HepG2 (cell line): ENCODE data around the gene TIMELESS. TPM values are rescaled to one million over a fixed set of nuclear protein-coding genes. Genes with fewer than 3 reads are reported as not detected.

Experiments
- BRCA1 ChIP-seq: sonication (generic); formaldehyde crosslinking; IDR thresholded peaks from 2 replicates; pipeline ENCODE4 v1.4.0; 2020; ENCODE audit warnings: missing genetic modification reagents
- DR1 ChIP-seq: sonication (generic); formaldehyde crosslinking; IDR thresholded peaks from 2 replicates; pipeline ENCODE4 v1.8.0; 2021; ENCODE audit warnings: mild to moderate bottlenecking, missing genetic modification reagents, inconsistent platforms
- EED ChIP-seq: sonication (generic); formaldehyde crosslinking; IDR thresholded peaks from 2 replicates; pipeline ENCODE4 v1.5.0; 2020; ENCODE audit warnings: mild to moderate bottlenecking, missing genetic modification reagents
- FOSL2 ChIP-seq: sonication (generic); formaldehyde crosslinking; IDR thresholded peaks from 2 replicates; pipeline ENCODE4 v1.4.0; 2020; ENCODE audit warnings: missing genetic modification reagents
- HINFP ChIP-seq: sonication (generic); formaldehyde crosslinking; IDR thresholded peaks from 2 replicates; pipeline ENCODE4 v1.4.0; 2020; ENCODE audit warnings: low read depth, mild to moderate bottlenecking, missing genetic modification reagents
- MAFK ChIP-seq, 2 experiments: IDR thresholded peaks in 1 of 2; conservative IDR thresholded peaks in 1 of 2; 2 replicates each; pipeline ENCODE4 v1.6.1; 2011; ENCODE audit warnings: improper control_type of control experiment in 2 of 2, low read length in 2 of 2
- MED13 ChIP-seq: sonication (generic); formaldehyde crosslinking; IDR thresholded peaks from 2 replicates; pipeline ENCODE4 v1.5.0; 2020; ENCODE audit warnings: missing genetic modification reagents
- RBM22 ChIP-seq: fragments of 200-400 bp; formaldehyde crosslinking; optimal IDR thresholded peaks from 2 replicates; pipeline ENCODE3; 2017; ENCODE audit warnings: mild to moderate bottlenecking, low read length, moderate library complexity
- RELA ChIP-seq: sonication (generic); formaldehyde crosslinking; IDR thresholded peaks from 2 replicates; pipeline ENCODE4 v1.4.0; 2020; ENCODE audit warnings: missing genetic modification reagents
- RFXANK ChIP-seq: IDR thresholded peaks from 2 replicates; pipeline ENCODE4 v1.6.1; 2016
- RORA ChIP-seq: sonication (generic); formaldehyde crosslinking; IDR thresholded peaks from 2 replicates; pipeline ENCODE4 v1.5.0; 2020; ENCODE audit warnings: mild to moderate bottlenecking, missing genetic modification reagents, moderate library complexity
- SMAD3 ChIP-seq: sonication (generic); formaldehyde crosslinking; IDR thresholded peaks from 2 replicates; pipeline ENCODE4 v1.4.0; 2020; ENCODE audit warnings: missing genetic modification reagents
- TOE1 ChIP-seq: sonication (generic); formaldehyde crosslinking; IDR thresholded peaks from 2 replicates; pipeline ENCODE4 v1.4.0; 2020; ENCODE audit warnings: mild to moderate bottlenecking, missing genetic modification reagents
- ZBTB1 ChIP-seq: sonication (generic); formaldehyde crosslinking; IDR thresholded peaks from 2 replicates; pipeline ENCODE4 v1.4.0; 2020; ENCODE audit warnings: missing genetic modification reagents, borderline replicate concordance
- ZBTB49 ChIP-seq: sonication (generic); formaldehyde crosslinking; IDR thresholded peaks from 2 replicates; pipeline ENCODE4 v1.4.0; 2020; ENCODE audit warnings: missing genetic modification reagents, borderline replicate concordance
- ZNF234 ChIP-seq: sonication (generic); formaldehyde crosslinking; conservative IDR thresholded peaks from 2 replicates; pipeline ENCODE4 v1.5.1; 2020; ENCODE audit warnings: mild to moderate bottlenecking, missing genetic modification reagents
- ZNF292 ChIP-seq: sonication (generic); formaldehyde crosslinking; IDR thresholded peaks from 2 replicates; pipeline ENCODE4 v1.8.1; 2022; ENCODE audit warnings: mild to moderate bottlenecking, low read depth, missing genetic modification reagents, borderline replicate concordance
- ZNF333 ChIP-seq: sonication (generic); formaldehyde crosslinking; IDR thresholded peaks from 2 replicates; pipeline ENCODE4 v1.4.0; 2020; ENCODE audit warnings: mild to moderate bottlenecking, missing genetic modification reagents, borderline replicate concordance
- ZNF432 ChIP-seq: sonication (generic); formaldehyde crosslinking; IDR thresholded peaks from 2 replicates; pipeline ENCODE4 v1.5.0; 2020; ENCODE audit warnings: missing genetic modification reagents, mild to moderate bottlenecking, borderline replicate concordance
- ZNF556 ChIP-seq: sonication (generic); formaldehyde crosslinking; IDR thresholded peaks from 2 replicates; pipeline ENCODE4 v1.4.0; 2020; ENCODE audit warnings: mild to moderate bottlenecking, missing genetic modification reagents, borderline replicate concordance
- ZNF678 ChIP-seq: sonication (generic); formaldehyde crosslinking; IDR thresholded peaks from 2 replicates; pipeline ENCODE4 v1.4.0; 2020; ENCODE audit warnings: mild to moderate bottlenecking, missing genetic modification reagents
- ZNF747 ChIP-seq: sonication (generic); formaldehyde crosslinking; IDR thresholded peaks from 2 replicates; pipeline ENCODE4 v1.8.1; 2023; ENCODE audit warnings: missing genetic modification reagents, mild to moderate bottlenecking, borderline replicate concordance
- ZNF850 ChIP-seq: sonication (generic); formaldehyde crosslinking; conservative IDR thresholded peaks from 2 replicates; pipeline ENCODE4 v1.9.0; 2021; ENCODE audit warnings: mild to moderate bottlenecking, missing genetic modification reagents
- ZNF878 ChIP-seq: sonication (generic); formaldehyde crosslinking; IDR thresholded peaks from 2 replicates; pipeline ENCODE4 v1.8.1; 2023; ENCODE audit warnings: mild to moderate bottlenecking, missing genetic modification reagents, moderate library complexity
- ZNF879 ChIP-seq: sonication (generic); formaldehyde crosslinking; IDR thresholded peaks from 2 replicates; pipeline ENCODE4 v1.8.1; 2023; ENCODE audit warnings: missing genetic modification reagents
- polyA plus RNA-seq, 8 experiments: library from polyadenylated mRNA; depleted of rRNA in 3 of 8; stranded (reverse) in 7 of 8; unstranded in 1 of 8; fragments of >200 nt; fragmentation: Illumina TruSeq in 4 of 8; extraction: Trizol in 4 of 8; gene quantifications; 2 replicates each; pipeline versions ENCODE4 v1.2.1 to v1.2.3, GENCODE V29; 2011 to 2016; ENCODE audit warnings: low read depth in 4 of 8, missing spikeins in 1 of 8, mixed read lengths in 1 of 8; ENCODE audit not compliant: insufficient read depth in 1 of 8
- total RNA-seq, 5 experiments: library from RNA; depleted of rRNA; stranded (reverse); fragments of >200 nt; fragmentation: Illumina TruSeq; extraction: Trizol; gene quantifications; 2 replicates each; pipeline ENCODE4 v1.2.3, GENCODE V29; 2016; ENCODE audit warnings: low read depth in 1 of 5
- TF ChIP-seq, protein P1 (sequence below): sonication (generic); formaldehyde crosslinking; IDR thresholded peaks from 2 replicates; pipeline ENCODE4 v1.4.0; 2020; ENCODE audit warnings: missing genetic modification reagents
- TF ChIP-seq, protein P2 (sequence below): IDR thresholded peaks from 2 replicates; pipeline ENCODE4 v1.6.1; 2016; ENCODE audit warnings: low read depth, borderline replicate concordance

The TIMELESS gene
- total and polyA plus RNA-seq, 2 of the 13 experiments (the other 11 are each of a cell fraction or from before 2014, with no cell fraction given) = 4.0 to 20.3 TPM

- TF ChIP-seq ZNF879 (CRISPR knock-in tag) (0 out of 2 replicates have a peak, but pooled peaks have one; percentile 40), ZBTB1 (CRISPR knock-in tag) (no peak), ZNF234 (CRISPR knock-in tag) (no peak), ZNF747 (CRISPR knock-in tag) (peak; percentile 82), ZNF850 (CRISPR knock-in tag) (no peak), EED (CRISPR knock-in tag) (no peak), ZNF556 (CRISPR knock-in tag) (peak; percentile 58; the same call in 1 of the 2 replicates), TOE1 (peak; percentile 91), MAFK (conservative IDR thresholded peaks at IDR 0.05 in 1 of 2, IDR thresholded peaks at IDR 0.05 in 1 of 2; ENCODE audit: low read length in 2 of 2) (no peak), RBM22 (no peak), ZNF333 (CRISPR knock-in tag) (no peak), ZNF432 (no peak), MED13 (CRISPR knock-in tag) (peak; percentile 50), ZBTB49 (CRISPR knock-in tag) (no peak), SMAD3 (peak; percentile 83; the same call in 1 of the 2 replicates), RELA (CRISPR knock-in tag) (peak; percentile 90), HINFP (peak; percentile 62; the same call in 1 of the 2 replicates), ZNF878 (CRISPR knock-in tag) (peak; percentile 94; the same call in 1 of the 2 replicates), FOSL2 (CRISPR knock-in tag) (peak; percentile 62), ZNF678 (CRISPR knock-in tag) (peak; percentile 74; the same call in 1 of the 2 replicates), RORA (CRISPR knock-in tag) (no peak), RFXANK (peak; percentile 57; the same call in 1 of the 2 replicates), DR1 (CRISPR knock-in tag) (peak; percentile 71; the same call in 1 of the 2 replicates), BRCA1 (no peak), ZNF292 (CRISPR knock-in tag) (no peak)
- TF ChIP-seq, protein P1, sequence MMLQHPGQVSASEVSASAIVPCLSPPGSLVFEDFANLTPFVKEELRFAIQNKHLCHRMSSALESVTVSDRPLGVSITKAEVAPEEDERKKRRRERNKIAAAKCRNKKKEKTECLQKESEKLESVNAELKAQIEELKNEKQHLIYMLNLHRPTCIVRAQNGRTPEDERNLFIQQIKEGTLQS (CRISPR knock-in tag) = no peak
- TF ChIP-seq, protein P2, sequence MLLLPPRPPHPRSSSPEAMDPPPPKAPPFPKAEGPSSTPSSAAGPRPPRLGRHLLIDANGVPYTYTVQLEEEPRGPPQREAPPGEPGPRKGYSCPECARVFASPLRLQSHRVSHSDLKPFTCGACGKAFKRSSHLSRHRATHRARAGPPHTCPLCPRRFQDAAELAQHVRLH (CRISPR knock-in tag) = peak; percentile 94
These were observed 19.2 kb upstream of the TIMELESS start, which contains the start of gene SPRYD4 (continued) for GRCh38 chr12:56468216-56469006.
